Endothelial cell of umbilical vein (primary cell): ENCODE data around the gene SGCD.

Source experiments
- EZH2 ChIP-seq: IDR thresholded peaks from 2 replicates; pipeline ENCODE4 v1.6.1; 2012; ENCODE audit warnings: borderline replicate concordance, low read depth, mild to moderate bottlenecking, moderate library complexity, low read length, inconsistent platforms; ENCODE audit not compliant: severe bottlenecking
- JUN ChIP-seq: IDR thresholded peaks from 2 replicates; pipeline ENCODE4 v1.6.1; 2011; ENCODE audit warnings: borderline replicate concordance, low read depth; ENCODE audit not compliant: insufficient read length, insufficient read depth
- POLR2A ChIP-seq: IDR thresholded peaks from 2 replicates; pipeline ENCODE4 v1.6.1; 2012; ENCODE audit warnings: low read depth, mild to moderate bottlenecking, control low read depth, low read length
- TF ChIP-seq, protein P1 (sequence below), 2 donors: IDR thresholded peaks; 1 replicate in 1 of 2; 2 replicates in 1 of 2; pipeline ENCODE4 v1.5.1; 2011; ENCODE audit warnings: low read length in 2 of 2, mild to moderate bottlenecking in 2 of 2, moderate library complexity in 2 of 2, control low read depth in 1 of 2, inconsistent platforms in 1 of 2, low read depth in 1 of 2; ENCODE audit not compliant: insufficient read depth in 1 of 2; ENCODE audit errors: extremely low read depth in 1 of 2
- TF ChIP-seq, protein P2 (sequence below): IDR thresholded peaks from 2 replicates; pipeline ENCODE4 v1.6.1; 2011; ENCODE audit not compliant: insufficient read depth, insufficient read length

DNA sequence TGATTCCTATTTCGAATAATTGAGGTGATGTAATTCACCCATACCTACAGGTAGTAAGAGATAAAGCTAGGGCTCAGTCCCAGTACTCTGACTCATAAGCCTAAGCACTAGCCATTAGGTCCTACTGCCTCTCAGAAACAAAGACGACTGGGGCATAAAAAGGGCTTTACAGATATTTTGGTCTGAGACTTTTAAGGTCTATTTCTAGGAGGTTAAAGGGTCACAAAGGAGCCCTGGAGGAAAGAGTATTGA is 69.8 kb downstream of the SGCD start:
- TF ChIP-seq, protein P1, sequence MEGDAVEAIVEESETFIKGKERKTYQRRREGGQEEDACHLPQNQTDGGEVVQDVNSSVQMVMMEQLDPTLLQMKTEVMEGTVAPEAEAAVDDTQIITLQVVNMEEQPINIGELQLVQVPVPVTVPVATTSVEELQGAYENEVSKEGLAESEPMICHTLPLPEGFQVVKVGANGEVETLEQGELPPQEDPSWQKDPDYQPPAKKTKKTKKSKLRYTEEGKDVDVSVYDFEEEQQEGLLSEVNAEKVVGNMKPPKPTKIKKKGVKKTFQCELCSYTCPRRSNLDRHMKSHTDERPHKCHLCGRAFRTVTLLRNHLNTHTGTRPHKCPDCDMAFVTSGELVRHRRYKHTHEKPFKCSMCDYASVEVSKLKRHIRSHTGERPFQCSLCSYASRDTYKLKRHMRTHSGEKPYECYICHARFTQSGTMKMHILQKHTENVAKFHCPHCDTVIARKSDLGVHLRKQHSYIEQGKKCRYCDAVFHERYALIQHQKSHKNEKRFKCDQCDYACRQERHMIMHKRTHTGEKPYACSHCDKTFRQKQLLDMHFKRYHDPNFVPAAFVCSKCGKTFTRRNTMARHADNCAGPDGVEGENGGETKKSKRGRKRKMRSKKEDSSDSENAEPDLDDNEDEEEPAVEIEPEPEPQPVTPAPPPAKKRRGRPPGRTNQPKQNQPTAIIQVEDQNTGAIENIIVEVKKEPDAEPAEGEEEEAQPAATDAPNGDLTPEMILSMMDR (IDR thresholded peaks at IDR 0.05; ENCODE audit: extremely low read depth in 1 of 2, insufficient read depth in 1 of 2, low read depth in 1 of 2, low read length in 2 of 2) = no peak
- TF ChIP-seq, protein P2, sequence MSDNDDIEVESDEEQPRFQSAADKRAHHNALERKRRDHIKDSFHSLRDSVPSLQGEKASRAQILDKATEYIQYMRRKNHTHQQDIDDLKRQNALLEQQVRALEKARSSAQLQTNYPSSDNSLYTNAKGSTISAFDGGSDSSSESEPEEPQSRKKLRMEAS = no peak
- no peak for TF ChIP-seq POLR2A
- no peak for TF ChIP-seq JUN
- TF ChIP-seq EZH2 = no peak
